GM18858 (cell line): ENCODE data around the gene RPS2.
A peak's percentile ranks its signal among the peaks of the same experiment; 100 is the strongest.

Source experiments
- ATAC-seq: cut with Tn5 transposase; IDR thresholded peaks from one replicate; pipeline ENCODE4 v1.9.1; 2021; ENCODE audit not compliant: unreplicated experiment

The RPS2 gene

GRCh38 chr16:1999866-2000514, 35.4 kb upstream of the RPS2 start:
- ATAC-seq = no peak

GRCh38 chr16:1998852-1999801, 34.5 kb upstream of the RPS2 start:
- ATAC-seq = no peak

GRCh38 chr16:1998360-1998835, 33.8 kb upstream of the RPS2 start:
- no peak for ATAC-seq

- no peak for ATAC-seq
These were observed 33.1 kb upstream of the RPS2 start for GRCh38 chr16:1997494-1998359.

GRCh38 chr16:1993731-1994131, 29.1 kb upstream of the RPS2 start:
- no peak for ATAC-seq

GRCh38 chr16:1992704-1993317, 28.2 kb upstream of the RPS2 start:
- no peak for ATAC-seq

- ATAC-seq = no peak
These were observed 27.5 kb upstream of the RPS2 start for GRCh38 chr16:1991948-1992703.

GRCh38 chr16:1991588-1991947, 26.9 kb upstream of the RPS2 start:
- no peak for ATAC-seq

GRCh38 chr16:1991135-1991551, 26.5 kb upstream of the RPS2 start:
- ATAC-seq = no peak

- no peak for ATAC-seq
These were observed 25.9 kb upstream of the RPS2 start for GRCh38 chr16:1990351-1991134.

GRCh38 chr16:1990101-1990350, 25.4 kb upstream of the RPS2 start:
- no peak for ATAC-seq

GRCh38 chr16:1989209-1990100, 24.8 kb upstream of the RPS2 start, which contains the start of gene SYNGR3:
TSS of gene SYNGR3 (plus strand) at chr16:1989970. CDS start at chr16:1990103, 133 bp downstream.
- no peak for ATAC-seq

- ATAC-seq = no peak
These were observed 22.6 kb upstream of the RPS2 start for GRCh38 chr16:1987198-1987597.

GRCh38 chr16:1985466-1986150, 21.0 kb upstream of the RPS2 start:
- ATAC-seq = no peak

GRCh38 chr16:1984347-1985225, 20.0 kb upstream of the RPS2 start:
- ATAC-seq = no peak

- peak; percentile 58 for ATAC-seq
These were observed 19.1 kb upstream of the RPS2 start, which contains the start of gene GFER for GRCh38 chr16:1983544-1984346. TSS of gene GFER (plus strand) at chr16:1984193. CDS start at chr16:1984219, 26 bp downstream.
